HEK293 (cell line): ENCODE results near the gene DAG1.

ENCODE experiments used
- CTCF ChIA-PET: fragments of 350-600 bp; formaldehyde crosslinking; extraction: SDS; loops from one replicate; lab custom pipeline; 2021; ENCODE audit warnings: antibody characterized with exemption; lab: Yijun Ruan, JAX
- POLR2A ChIA-PET: fragments of 300-600 bp; formaldehyde crosslinking; extraction: SDS; loops from one replicate; lab custom pipeline; 2020; ENCODE audit warnings: antibody characterized with exemption, inconsistent platforms; lab: Yijun Ruan, JAX
- H3K27ac ChIP-seq: fragments of 200-500 bp; sonication (Bioruptor generic); 2 replicates; pipeline ENCODE4 v1.5.1; 2014; ENCODE audit warnings: low read depth, low read length, control low read depth, inconsistent platforms; ENCODE audit errors: extremely low read depth
- H3K36me3 ChIP-seq, 2 experiments: fragments of 200-500 bp in 1 of 2; sonication (Bioruptor generic) in 1 of 2; 1 replicate in 1 of 2; 2 replicates in 1 of 2; pipeline ENCODE4 v1.5.1; 2014 to 2017; ENCODE audit warnings: inconsistent platforms in 2 of 2, low read length in 2 of 2; ENCODE audit not compliant: control insufficient read depth in 2 of 2, insufficient read depth in 1 of 2
- H3K4me1 ChIP-seq: fragments of 200-500 bp; sonication (Bioruptor generic); 2 replicates; pipeline ENCODE4 v1.5.1; 2014; ENCODE audit warnings: mild to moderate bottlenecking, low read length, inconsistent platforms; ENCODE audit not compliant: control insufficient read depth, insufficient read depth
- H3K4me3 ChIP-seq: 2 replicates; pipeline ENCODE4 v1.5.1; 2011; ENCODE audit warnings: low read depth, mild to moderate bottlenecking, control low read depth, low read length, moderate library complexity
- H3K9me3 ChIP-seq: fragments of 200-500 bp; sonication (Bioruptor generic); 2 replicates; pipeline ENCODE4 v1.5.1; 2014; ENCODE audit warnings: low read depth, low read length, inconsistent platforms; ENCODE audit not compliant: control insufficient read depth, insufficient read depth
- ATF2 ChIP-seq: fragments of 450-650 bp; formaldehyde crosslinking; IDR thresholded peaks from 2 replicates; pipeline ENCODE4 v1.5.1; 2016; ENCODE audit warnings: missing biosample characterization, missing genetic modification characterization, low read depth
- EGR2 ChIP-seq: fragments of 450-650 bp; formaldehyde crosslinking; IDR thresholded peaks from 2 replicates; pipeline ENCODE4 v1.5.1; 2016; ENCODE audit warnings: low read depth, missing biosample characterization, missing genetic modification characterization
- TRIM28 ChIP-seq: IDR thresholded peaks from 2 replicates; pipeline ENCODE4 v1.6.1; 2011; ENCODE audit warnings: low read length, control low read depth, borderline replicate concordance
- YY2 ChIP-seq: fragments of 450-650 bp; formaldehyde crosslinking; IDR thresholded peaks from 2 replicates; pipeline ENCODE4 v1.5.1; 2016; ENCODE audit warnings: missing biosample characterization, missing genetic modification characterization
- ZBTB7A ChIP-seq: fragments of 450-650 bp; formaldehyde crosslinking; IDR thresholded peaks from 2 replicates; pipeline ENCODE4 v1.5.1; 2016; ENCODE audit warnings: low read depth, missing biosample characterization, missing genetic modification characterization
- ZFHX2 ChIP-seq: fragments of 450-650 bp; formaldehyde crosslinking; conservative IDR thresholded peaks from 2 replicates; pipeline ENCODE4 v1.5.1; 2016; ENCODE audit warnings: missing biosample characterization, missing genetic modification characterization
- ZNF10 ChIP-seq: fragments of 450-650 bp; formaldehyde crosslinking; IDR thresholded peaks from 2 replicates; pipeline ENCODE4 v1.5.1; 2017; ENCODE audit warnings: missing biosample characterization, missing genetic modification characterization
- ZNF133 ChIP-seq: fragments of 450-650 bp; formaldehyde crosslinking; IDR thresholded peaks from 2 replicates; pipeline ENCODE4 v1.5.1; 2016; ENCODE audit warnings: missing biosample characterization, missing genetic modification characterization
- ZNF18 ChIP-seq: fragments of 450-650 bp; formaldehyde crosslinking; IDR thresholded peaks from 2 replicates; pipeline ENCODE4 v1.5.1; 2016; ENCODE audit warnings: missing biosample characterization, missing genetic modification characterization
- ZNF280D ChIP-seq: fragments of 450-650 bp; formaldehyde crosslinking; IDR thresholded peaks from 2 replicates; pipeline ENCODE4 v1.5.1; 2016; ENCODE audit warnings: missing biosample characterization, missing genetic modification characterization
- ZNF366 ChIP-seq: fragments of 450-650 bp; formaldehyde crosslinking; conservative IDR thresholded peaks from 2 replicates; pipeline ENCODE4 v1.5.1; 2016; ENCODE audit warnings: missing biosample characterization, missing genetic modification characterization
- ZNF37A ChIP-seq: fragments of 450-650 bp; IDR thresholded peaks from 2 replicates; pipeline ENCODE4 v1.5.1; 2018; ENCODE audit warnings: missing biosample characterization, missing genetic modification characterization
- ZNF544 ChIP-seq: fragments of 450-650 bp; formaldehyde crosslinking; IDR thresholded peaks from 2 replicates; pipeline ENCODE4 v1.5.0; 2017; ENCODE audit warnings: missing biosample characterization, missing genetic modification characterization
- ZNF664 ChIP-seq: fragments of 450-650 bp; formaldehyde crosslinking; IDR thresholded peaks from 2 replicates; pipeline ENCODE4 v1.5.1; 2016; ENCODE audit warnings: missing biosample characterization, missing genetic modification characterization
- ZNF76 ChIP-seq: fragments of 450-650 bp; formaldehyde crosslinking; IDR thresholded peaks from 2 replicates; pipeline ENCODE4; 2016; ENCODE audit warnings: low read depth, missing biosample characterization, missing genetic modification characterization, borderline replicate concordance
- ZNF791 ChIP-seq: fragments of 450-650 bp; formaldehyde crosslinking; IDR thresholded peaks from 2 replicates; pipeline ENCODE4 v1.5.1; 2016; ENCODE audit warnings: missing biosample characterization, missing genetic modification characterization

The DAG1 gene

GRCh38 chr3:49533031-49533430 lies 63.0 kb downstream of the DAG1 start:
- Histone ChIP-seq H3K36me3 (peaks cover 0 to 47% of the 10 kb centered on the region in 2 experiments; a peak in 1 of 3 replicates), H3K4me1 (no peaks in the 10 kb centered on the region), H3K27ac (no peak overlapping the region), H3K9me3 (no peaks in the 10 kb centered on the region), H3K4me3 (no peak overlapping the region)
- CTCF ChIA-PET, result no interaction called here
- no peak for TF ChIP-seq ZNF664
- TF ChIP-seq ZNF280D (tag by site-specific recombination), result no peak
- TF ChIP-seq ZNF18, result no peak
- no peak for TF ChIP-seq ZNF791 (tag by site-specific recombination)
- no peak for TF ChIP-seq EGR2 (tag by site-specific recombination)
- no peak for TF ChIP-seq YY2 (tag by site-specific recombination)
- TF ChIP-seq ZNF76 (tag by site-specific recombination), result no peak
- no peak for TF ChIP-seq ZNF37A (tag by site-specific recombination)
- TF ChIP-seq ZNF133 (tag by site-specific recombination), result no peak
- no peak for TF ChIP-seq ZNF544 (tag by site-specific recombination)
- TF ChIP-seq ZBTB7A (tag by site-specific recombination), result no peak
- TF ChIP-seq ZNF366 (tag by site-specific recombination), result no peak
- POLR2A ChIA-PET, result no interaction called here

- TF ChIP-seq ATF2 (tag by site-specific recombination), result no peak
- no peak for TF ChIP-seq TRIM28
- TF ChIP-seq ZNF10 (tag by site-specific recombination), result no peak
- TF ChIP-seq ZFHX2 (tag by site-specific recombination), result no peak
- Histone ChIP-seq H3K4me1 (no peaks in the 10 kb centered on the region), H3K9me3 (no peaks in the 10 kb centered on the region), H3K36me3 (peaks cover 0 to 47% of the 10 kb centered on the region in 2 experiments; a peak in 1 of 3 replicates), H3K27ac (no peak overlapping the region), H3K4me3 (no peak overlapping the region)
- ChIA-PET CTCF (interaction anchor here (0.9 kb wide), 1 partner anchor 33 kb away, joined by 4 read pairs; no protein-coding TSS in a partner anchor), POLR2A (no interaction called here)
These were observed 63.9 kb downstream of the DAG1 start for GRCh38 chr3:49533786-49534519.
